ENCODE data around the gene VAV2.
"Not testable (repeated sequence)": the region's sequence is repeated elsewhere in the genome, so short reads cannot be mapped to it uniquely, and the experiment has no call there.

Gene VAV2

DNA sequence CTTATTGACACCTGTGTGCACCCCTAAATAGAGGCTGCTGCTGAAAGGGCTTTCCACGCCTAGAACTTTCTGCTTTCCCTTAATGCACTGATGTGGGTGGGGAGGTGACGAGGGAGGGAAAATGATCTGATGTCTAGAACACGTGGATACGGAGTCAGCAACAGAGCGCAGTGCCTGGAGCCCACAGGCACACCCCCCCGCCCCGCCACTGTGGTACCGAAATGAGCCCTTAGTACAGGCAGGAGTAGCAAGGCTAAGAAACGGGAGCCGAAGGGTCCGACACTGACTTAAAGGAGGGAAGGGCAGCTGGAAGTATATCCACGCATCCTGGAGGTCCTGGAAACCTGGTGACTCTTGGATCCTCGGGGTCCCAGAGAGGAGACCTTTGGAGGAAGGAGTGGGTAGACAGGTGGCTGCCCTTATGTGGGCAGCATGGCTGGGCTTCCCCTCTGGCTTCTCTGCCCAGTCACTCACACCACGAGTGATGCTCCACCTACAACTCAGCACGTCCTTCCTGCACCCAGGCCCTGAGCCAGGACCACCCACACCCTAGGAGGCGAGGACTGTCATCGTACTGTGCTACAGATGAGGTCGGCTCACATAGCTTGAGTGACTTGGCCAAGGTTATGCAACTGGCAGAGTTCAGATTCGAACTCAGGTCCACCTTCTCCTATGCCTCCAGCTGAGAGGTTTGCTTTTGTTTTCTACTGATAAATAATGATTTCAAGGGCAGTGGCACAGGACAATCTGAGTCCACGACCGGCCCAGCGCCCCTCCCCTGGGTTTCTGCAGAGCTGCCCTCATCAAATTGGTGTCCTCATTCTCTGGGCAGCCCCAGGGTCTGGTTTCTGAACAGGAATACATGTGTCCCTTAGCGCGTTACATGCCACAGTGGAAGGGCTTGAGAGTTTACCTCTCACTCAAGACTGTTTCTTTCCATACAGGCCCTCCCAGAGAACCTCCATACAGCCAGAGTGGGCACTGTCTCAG, 4.7 kb upstream of the VAV2 start:
- in situ Hi-C loops (cut with HindIII; ENCODE audit: low sequenced_read_pairs): no loop called here

DNA sequence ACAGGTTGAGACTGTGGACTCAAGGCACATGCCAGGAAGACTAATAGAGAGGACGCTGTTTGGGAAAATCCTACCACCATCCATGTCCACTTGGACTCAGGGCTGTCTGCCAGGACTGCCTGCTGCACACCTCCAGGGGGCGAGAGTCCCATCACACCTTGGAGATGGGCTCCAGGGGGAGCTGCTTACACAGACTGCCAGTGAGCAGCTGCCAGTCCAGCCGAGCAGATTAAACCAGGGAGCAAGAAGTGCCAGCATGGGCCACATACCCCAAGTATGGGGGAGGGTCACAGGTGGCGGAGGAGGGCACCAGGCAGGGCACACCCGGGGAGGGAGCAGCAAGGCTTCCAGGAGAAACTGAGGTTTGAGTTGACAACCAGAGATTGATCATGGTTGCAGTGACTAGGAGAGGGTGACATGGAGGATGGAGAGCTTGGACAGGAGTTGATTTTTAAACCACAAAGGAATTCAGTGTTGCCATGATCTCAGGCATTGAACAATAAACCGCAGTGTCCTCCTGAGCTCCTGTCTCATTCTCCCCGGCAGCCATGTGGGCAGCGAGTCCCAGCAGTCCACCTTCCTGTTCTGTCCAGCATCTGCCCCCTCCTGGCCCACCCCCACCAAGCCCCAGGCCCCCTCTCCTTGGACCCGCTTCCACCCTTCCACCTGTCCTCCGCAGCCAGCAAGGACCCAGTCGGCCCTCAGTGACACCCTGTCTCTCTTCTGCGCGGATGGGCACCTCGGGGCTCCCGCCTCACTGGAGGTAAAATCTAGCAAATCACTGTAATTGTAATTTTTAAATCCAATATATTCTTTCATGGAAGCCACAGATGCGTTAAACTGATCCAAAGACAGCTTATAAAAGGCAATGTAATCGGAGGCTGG, 3.1 kb upstream of the VAV2 start:
- in situ Hi-C loops (cut with HindIII; ENCODE audit: low sequenced_read_pairs): no loop called here

DNA sequence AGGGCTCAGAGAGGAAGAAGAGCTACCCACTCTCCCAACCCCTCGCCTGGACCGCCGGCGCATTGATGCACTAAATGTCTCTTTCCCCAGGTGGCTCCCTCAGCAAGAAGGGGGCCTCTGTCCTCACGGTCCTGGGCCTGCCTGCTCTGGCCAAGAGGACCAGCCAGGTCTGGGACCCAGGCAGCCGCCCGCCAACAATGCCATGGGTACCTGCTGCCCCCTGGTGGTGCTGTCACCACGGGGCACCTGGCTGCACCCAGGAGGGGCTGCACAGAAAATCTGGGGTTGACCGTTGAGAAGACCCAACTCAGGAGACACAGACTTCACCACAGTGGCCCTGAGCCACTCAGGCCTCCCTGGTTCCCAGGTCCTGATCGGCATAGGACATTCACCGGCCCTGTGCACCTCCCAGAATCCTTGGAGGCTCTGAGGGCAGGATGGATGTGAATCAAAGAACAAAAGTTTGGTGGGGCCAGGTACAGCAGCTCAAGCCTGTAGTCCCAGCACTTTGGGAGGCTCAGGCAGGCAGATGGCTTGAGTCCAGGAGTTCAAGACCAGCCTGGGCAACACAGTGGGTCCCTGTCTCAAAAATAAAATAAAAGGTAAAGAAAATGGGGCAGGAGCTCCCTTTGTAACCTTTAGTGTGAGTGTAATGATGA, 2.4 kb upstream of the VAV2 start:
- in situ Hi-C loops (cut with HindIII; ENCODE audit: low sequenced_read_pairs): loop anchor here (5.0 kb wide), 1 partner anchor 212 kb away; no protein-coding TSS in a partner anchor

DNA sequence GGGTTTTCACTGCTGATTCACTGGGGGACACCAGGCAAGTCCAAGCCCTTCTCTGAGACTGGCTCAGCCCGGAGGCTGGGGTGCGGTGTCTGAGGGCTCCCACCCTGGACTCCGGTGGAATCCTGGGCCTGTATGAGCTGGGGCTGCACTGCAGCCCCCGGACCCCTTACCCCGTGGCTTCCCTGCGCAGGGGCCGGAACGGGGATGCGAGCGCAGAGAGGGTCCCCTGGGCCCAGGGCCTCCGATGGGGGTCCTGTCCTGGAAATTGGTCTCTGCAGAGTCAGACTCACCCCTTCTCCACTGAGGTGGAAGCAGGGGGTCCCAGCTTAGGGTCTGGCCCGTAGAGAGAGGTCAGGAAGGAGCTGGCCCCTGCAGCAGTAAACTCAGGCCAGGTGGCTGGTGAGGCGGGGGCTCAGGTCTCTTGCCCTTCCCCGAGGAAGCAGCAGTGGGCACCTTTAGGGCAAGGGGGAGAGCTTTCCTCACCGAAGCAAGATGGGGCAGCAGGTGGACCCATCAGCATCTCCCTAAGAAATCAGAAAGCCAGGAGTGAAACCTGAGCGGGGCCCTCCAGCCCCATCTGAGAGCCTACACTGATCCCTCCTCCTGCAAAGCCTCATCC, 1.6 kb upstream of the VAV2 start:
- in situ Hi-C loops (cut with HindIII; ENCODE audit: low sequenced_read_pairs): loop anchor here (5.0 kb wide), 1 partner anchor 211 kb away; no protein-coding TSS in a partner anchor

DNA sequence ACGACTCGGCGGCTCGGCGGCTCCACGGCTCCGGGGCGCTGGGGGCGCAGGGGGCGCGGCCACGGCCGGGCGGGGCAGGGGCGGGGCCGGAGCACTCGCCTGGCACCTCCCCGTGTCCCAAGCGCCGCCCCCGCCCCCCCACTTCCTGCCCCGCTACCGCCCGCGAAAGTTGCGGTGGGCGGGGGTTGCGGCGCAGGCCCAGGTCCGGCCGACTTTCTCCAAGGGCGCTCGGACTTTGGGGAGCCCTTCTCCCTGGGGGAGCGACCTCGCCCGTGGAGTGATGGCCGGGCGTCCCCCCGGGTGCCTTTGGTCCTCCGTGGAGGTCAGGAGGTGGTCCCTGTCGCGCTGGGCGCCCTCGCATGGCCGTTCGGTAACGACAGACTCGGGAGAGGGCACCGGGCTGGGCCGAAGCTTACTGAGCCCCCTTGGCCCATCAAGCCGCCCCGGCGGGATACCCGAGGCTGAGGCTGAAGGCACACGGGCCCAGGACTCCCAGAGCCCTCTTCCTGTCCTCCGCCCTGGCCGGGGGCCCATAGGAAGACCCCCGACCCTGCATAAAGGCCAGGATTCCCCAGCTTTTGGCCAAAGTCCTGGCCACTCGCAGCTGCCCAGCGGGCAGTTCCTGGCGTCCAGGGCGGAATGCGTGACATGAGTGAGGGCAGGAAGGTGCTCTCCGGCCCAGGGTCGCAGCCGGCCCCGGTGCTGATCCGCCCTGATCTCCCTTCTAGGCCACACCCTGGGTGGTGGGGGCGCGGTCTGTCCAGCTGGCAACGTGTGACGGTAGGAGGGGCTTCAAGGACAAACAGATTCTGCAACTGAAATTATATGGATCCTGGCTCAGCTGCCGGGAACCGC, 883 bp upstream of the VAV2 start:
- in situ Hi-C loops (cut with HindIII; ENCODE audit: low sequenced_read_pairs): loop anchor here (5.0 kb wide), 1 partner anchor 211 kb away; no protein-coding TSS in a partner anchor

DNA sequence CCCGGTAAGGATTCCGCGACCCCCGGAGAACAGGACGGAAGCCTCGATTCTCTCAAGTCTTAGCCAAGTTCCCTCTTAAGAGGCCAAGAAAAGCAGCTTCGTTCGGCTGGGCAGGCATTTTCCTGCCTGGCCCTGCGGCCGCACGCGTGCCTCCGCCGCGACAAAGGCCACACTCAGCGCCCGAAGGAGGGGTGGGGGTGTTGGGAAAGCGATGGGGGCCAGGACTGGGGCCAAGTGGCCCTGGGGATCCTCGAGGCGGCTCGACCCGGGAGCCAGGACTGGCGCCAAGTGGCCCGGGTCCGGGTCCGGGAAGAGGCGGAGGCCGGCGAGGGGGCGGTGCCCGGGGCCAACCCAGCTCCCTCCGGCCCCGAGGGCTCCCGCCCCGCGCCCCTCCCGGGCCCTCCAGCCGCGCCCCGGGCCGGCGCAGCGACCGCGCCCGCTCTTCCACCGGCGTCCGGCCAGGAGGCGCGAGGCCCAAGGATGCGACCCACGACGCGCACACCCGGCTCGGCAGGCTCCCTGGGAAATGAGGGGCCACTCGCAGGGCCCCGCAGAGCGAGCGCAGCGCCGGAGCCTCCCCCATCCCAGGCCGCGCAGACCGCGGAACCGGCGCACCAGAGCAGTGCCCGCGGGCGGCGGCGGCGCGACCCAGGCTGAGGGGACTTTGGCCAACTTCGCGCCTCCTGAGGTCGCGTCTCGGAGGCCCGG, 756 bp downstream of the VAV2 start:
- in situ Hi-C loops (cut with HindIII; ENCODE audit: low sequenced_read_pairs): loop anchor here (5.0 kb wide), 1 partner anchor 209 kb away; no protein-coding TSS in a partner anchor

DNA sequence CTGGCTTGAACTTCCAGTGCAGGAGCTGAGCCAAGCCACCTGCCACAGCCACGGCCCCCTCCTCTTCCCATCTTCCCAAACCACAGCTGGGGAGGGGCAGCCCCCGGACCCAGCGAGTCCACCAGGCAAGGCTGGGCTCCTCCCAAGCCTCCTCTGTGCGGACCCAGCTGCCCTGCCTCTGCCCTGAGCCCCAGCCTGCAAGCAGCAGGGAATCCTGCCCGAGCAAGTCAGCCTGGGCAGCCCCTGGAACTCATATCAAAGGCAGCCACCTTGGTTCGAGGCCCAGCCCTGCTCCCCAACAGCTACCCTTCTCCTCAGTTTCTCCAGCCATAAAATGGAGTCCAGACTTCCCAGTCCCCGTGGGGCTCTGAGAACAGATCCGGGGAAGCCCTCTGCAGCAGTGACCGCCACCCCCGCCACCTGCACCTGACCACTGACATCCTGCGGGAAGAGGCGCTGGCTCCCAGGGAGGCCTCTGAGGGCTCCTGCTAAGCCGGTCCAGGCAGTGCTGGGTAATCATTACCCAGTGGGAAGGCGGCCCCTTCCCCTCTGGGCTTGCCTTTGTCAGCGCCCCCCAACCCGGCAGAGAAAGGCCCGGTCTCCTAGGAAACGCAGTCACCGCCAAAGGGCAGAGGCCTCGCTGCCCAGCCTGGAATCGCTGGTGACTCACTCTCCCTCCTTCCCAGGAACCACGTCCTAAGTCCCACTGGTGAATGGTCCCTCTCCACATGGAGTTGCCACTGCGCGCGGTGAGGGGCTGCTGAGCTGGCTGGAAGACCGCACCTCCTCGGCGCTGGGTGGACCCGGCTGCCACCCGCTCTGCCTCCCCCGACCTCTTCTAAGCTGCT, 1.5 kb downstream of the VAV2 start:
- in situ Hi-C loops (cut with HindIII; ENCODE audit: low sequenced_read_pairs): loop anchor here (5.0 kb wide), 1 partner anchor 208 kb away; no protein-coding TSS in a partner anchor

DNA sequence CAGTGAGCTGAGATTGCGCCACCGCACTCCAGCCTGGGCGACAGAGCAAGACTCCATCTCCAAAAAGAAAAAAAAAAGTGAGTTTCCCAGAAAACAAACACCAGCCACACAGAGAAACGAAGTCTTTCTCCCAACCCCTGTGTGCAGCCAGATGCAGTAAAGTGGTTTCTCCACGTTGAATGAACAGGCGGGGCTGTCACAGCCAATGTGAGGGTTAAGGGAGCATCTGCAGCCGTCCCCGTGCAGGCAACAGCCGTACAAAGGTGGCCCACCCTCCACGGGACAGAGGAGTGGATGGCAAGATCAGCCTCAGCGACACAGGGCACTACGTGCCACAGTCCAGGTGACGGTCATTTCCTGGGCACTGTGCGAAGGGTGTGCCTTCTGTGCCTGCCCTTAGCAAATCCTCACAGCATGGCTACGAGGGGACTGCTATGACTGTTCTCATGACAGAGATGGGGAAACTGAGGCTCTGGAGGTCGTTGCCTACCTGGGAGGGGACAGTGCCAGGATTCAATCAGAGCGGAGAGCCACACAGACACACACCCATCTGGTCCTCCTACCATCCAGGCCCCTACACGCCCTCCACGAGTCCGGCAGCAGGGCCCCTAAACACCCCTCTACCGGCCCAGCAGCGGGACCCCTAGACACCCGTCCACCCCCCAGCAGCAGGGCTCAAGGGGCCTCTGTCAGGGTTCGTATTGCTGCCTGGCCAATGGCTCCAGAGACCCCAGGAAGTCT, 2.3 kb downstream of the VAV2 start:
- in situ Hi-C loops (cut with HindIII; ENCODE audit: low sequenced_read_pairs): loop anchor here (5.0 kb wide), 1 partner anchor 207 kb away; no protein-coding TSS in a partner anchor

DNA sequence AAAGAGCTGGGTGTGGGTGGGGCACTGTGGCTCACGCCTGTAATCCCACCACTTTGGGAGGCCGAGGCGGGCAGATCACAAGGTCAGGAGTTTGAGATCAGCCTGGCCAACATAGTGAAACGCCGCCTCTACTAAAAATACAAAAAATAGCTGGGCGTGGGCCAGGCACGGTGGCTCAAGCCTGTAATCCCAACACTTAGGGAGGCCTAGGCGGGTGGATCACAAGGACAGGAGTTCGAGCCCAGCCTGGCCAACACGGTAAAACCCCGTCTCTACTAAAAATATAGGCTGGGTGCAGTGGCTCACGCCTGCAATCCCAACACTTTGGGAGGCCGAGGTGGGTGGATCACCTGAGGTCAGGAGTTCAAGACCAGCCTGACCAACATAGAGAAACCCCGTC, 3.4 kb downstream of the VAV2 start:
- in situ Hi-C loops (cut with HindIII; ENCODE audit: low sequenced_read_pairs): not testable (repeated sequence)

DNA sequence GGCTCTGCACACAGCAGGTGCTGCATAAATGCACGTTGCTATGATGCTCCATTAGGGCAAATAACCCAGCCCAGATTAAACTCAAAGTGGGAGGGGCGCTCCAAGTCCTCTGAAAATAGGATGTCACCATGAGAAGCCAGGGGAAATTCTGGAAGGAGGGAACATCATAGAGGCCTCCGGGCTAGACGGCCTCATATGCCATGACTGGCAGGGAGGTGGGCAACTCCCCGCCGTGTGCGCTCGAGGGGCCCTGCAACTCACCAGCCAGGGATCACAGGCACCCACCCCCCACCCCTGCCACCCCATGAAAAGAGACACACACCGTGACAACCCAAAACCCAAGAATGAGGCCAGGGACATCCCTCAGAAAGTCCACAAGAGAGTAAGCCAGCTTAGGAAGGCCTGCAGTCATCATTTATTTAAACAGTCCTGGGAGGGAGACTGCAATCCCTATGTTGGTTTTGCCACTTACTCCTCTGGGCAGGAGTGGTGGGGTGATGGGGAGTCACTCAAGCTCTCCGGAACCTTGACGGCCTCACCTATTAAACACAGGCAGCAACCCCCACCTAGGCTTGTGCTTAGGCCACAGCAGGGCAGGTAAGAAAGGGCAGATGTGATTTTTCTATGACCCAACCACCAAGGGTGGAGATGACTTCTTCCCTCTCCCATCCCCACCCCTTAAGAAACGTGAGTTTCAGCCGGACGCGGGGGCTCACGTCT, 4.0 kb downstream of the VAV2 start:
- in situ Hi-C loops (cut with HindIII; ENCODE audit: low sequenced_read_pairs): no loop called here

DNA sequence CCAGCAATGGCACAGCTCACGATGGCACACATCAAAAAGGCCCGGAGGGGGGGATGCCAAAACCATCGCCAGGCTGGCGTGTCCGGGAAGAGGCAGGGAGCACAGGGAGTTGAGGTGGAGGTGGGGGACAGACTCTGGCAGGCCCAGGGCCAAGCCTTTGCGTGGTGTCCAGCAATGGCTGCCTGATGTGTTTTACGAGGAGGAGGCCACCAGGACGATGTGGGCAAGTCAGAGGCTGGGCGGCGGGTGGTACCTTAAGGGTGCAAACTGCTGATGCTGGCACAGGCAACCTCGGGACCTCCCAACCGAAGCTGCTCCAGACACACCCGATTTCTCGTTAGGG, 4.7 kb downstream of the VAV2 start:
- in situ Hi-C loops (cut with HindIII; ENCODE audit: low sequenced_read_pairs): no loop called here

DNA sequence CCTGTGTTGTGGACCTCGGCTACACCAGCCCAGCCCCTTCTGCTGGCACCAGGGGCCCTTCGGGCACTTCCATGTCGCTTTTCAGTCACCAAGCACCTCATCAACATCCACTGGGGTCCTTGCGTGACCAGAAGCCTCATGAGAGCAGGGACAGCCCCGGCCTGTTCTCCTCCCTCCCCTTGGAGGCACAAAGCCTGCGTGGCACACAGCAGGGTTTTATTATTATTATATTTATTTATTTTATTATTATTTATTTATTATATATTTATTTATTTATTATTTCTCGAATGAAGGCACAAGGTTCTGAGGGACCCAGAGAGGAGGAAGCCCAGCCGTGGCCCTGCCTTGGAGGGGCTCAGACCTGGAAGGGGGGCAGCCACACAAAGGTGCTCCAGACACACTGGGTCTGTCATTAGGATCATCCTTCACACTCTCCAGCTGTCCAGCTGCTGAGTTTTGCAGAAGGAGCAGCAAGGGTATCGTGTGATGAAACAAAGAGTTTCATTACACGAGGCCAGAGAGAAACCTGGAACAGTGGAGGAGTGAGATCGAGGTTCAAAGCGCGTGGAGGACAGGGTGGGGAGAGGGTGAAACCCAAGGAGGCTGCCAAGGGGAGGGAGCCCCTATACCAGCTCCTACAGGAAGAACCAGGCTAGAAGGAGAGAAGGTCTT, 5.2 kb downstream of the VAV2 start:
- in situ Hi-C loops (cut with HindIII; ENCODE audit: low sequenced_read_pairs): no loop called here

DNA sequence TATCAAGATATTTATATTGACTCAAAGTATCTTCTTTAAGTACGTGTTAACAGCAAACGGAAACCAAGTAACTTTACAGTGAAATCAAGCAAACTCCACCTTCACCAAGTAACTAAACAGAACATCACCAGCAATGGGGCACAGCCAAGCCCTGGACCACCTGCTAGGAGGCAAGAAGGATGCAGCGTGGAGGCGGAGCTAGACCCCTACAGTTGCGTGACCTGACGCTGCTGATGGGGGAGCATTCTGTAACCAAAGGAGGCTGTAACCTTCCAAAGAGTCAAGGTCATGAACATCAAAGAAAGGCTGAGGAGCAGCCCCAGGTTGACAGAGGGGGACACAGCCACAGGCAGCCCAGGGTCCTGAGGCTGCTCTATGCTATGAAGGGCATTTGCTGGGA, 6.1 kb downstream of the VAV2 start:
- in situ Hi-C loops (cut with HindIII; ENCODE audit: low sequenced_read_pairs): no loop called here

DNA sequence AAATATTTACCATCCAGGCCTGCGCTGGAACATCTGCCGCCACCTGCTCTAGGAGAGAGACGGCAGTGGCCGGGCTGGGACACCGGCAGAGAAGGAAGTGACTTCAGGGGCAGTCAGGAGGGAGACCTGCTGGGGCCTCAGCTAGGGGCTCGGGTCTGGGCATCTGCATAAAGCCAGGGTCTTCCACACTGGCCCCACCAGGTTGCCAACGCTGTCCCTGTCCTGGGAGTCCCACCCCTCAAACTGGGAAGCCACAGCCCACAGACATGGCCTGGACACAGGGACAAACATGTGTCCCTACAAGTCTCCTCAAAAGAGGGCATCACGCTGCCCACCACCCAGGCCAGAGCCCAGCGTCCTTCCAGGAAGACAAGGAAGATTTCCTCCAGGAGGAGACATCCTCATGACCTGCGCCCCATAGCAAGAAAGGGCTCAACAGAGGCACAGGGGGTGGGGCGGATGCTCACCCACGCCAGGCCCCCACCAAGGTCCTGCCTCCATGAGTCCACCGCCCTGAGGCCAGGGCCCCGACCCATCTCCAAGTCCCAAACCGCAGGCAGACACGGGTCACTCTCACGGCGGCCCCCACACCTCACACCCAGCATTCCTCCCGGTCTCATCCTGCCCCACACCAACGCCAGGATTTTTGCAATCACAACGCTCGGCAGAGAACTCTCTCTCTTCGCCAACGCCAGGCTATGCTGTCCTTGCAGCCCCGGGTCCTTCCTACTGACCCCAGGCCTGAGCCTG, 9.0 kb downstream of the VAV2 start:
- in situ Hi-C loops (cut with HindIII; ENCODE audit: low sequenced_read_pairs): no loop called here

DNA sequence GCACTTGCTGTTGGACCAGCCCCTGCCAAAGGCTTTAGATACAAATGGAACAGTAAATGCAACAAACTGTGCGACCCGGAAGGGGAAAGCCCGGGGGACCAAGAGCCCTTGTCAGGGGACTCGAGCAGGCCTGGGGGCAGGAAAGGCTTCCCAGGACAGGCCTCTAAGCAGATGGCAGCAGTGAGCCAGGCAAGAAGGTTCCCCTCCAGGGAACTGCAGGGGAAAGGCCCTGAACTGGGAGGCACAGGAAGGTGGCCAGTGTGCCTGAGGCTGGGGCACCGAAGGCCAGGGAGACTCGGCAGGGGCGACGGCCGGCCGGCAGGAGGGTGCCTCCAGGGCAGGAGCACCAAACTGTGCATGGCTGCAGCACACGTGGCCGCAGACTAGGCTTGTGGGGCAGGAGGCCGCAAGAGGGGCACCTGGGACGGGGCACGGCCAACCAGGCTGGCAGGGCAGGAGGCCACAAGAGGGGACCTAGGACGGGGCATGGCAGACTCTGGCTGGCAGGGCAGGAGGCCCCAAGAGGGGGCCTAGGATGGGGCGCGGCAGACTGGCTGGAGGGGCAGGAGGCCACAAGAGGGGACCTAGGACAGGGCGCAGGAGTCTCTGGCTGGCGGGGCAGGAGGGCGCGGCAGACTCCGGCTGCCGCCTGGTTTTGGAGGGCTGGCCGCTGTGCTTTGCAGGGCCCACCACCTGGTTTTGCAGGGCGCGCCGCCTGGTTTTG, 10.0 kb downstream of the VAV2 start:
- in situ Hi-C loops (cut with HindIII; ENCODE audit: low sequenced_read_pairs): no loop called here

Data from endothelial cell of hepatic sinusoid (primary cell).